ENCODE results near the gene ARL8A. TPM values are rescaled to one million over a fixed set of nuclear protein-coding genes. Genes with fewer than 3 reads are reported as not detected.

ARL8A gene
- total RNA-seq, 1 donor from 2014 or later = 38.5 TPM

DNA sequence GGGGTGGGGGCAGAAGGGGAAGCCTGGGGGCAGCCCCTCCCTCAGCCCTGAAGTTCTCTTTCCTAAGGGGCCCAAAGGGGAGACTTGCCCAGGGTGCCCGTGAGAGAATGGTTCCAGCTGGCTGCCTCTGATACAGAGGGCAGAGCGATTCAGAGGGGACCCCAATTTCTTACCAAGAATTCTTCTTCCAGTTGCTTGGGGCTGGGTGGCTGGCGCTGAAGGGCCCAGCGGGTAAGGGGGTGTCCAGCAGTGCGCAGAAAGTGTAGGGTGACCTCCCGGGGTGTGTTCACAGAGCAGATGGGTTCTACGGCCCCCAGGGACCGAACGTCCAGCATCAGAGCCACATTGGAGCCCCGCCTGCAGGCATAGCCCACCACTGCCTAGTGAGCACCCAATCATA lies 13.4 kb upstream of the ARL8A start:
- Histone ChIP-seq H3K27me3 (no peaks in the 10 kb centered on the region), H3K27ac (no peak overlapping the region), H3K9me3 (no peaks in the 10 kb centered on the region), H3K4me3 (no peak overlapping the region), H3K36me3 (no peaks in the 10 kb centered on the region), H3K4me1 (peaks cover 0 to 4% of the 10 kb centered on the region in 2 donors)
- TF ChIP-seq, protein P1, sequence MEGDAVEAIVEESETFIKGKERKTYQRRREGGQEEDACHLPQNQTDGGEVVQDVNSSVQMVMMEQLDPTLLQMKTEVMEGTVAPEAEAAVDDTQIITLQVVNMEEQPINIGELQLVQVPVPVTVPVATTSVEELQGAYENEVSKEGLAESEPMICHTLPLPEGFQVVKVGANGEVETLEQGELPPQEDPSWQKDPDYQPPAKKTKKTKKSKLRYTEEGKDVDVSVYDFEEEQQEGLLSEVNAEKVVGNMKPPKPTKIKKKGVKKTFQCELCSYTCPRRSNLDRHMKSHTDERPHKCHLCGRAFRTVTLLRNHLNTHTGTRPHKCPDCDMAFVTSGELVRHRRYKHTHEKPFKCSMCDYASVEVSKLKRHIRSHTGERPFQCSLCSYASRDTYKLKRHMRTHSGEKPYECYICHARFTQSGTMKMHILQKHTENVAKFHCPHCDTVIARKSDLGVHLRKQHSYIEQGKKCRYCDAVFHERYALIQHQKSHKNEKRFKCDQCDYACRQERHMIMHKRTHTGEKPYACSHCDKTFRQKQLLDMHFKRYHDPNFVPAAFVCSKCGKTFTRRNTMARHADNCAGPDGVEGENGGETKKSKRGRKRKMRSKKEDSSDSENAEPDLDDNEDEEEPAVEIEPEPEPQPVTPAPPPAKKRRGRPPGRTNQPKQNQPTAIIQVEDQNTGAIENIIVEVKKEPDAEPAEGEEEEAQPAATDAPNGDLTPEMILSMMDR (IDR thresholded peaks at IDR 0.05) = no peak
- DNase-seq (ENCODE audit: low spot score in 2 of 2) = no peak
- intact Hi-C loops (cut with DNase I) = no loop called here

DNA sequence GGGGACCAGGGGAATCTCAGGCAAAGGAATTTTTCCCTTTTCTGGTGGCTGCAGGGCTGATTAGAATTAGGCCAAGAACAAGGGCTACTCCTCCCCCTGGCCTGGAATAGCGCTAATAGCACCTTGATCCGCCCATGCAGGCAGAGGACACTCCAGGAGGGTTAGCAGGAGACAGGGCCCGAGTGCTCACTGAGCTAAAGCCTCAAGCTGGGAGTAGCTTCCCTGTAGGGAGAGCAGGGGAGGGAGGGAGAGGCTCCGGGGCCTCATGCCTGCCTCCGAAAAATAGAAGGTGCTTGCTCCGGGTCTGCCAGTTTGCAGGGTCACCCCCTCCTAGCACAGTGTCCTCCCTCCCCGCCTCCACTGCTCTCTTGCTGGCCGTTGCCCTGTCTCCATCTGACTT lies 12.1 kb upstream of the ARL8A start:
- intact Hi-C loops (cut with DNase I) = no loop called here
- H3K9me3 ChIP-seq = no peaks in the 10 kb centered on the region
- H3K36me3 ChIP-seq = no peaks in the 10 kb centered on the region
- no peak for DNase-seq (ENCODE audit: low spot score in 2 of 2)
- TF ChIP-seq, protein P1 (IDR thresholded peaks at IDR 0.05) = no peak
- H3K4me1 ChIP-seq = peaks cover 0 to 4% of the 10 kb centered on the region in 2 donors
- no peaks in the 10 kb centered on the region for H3K27me3 ChIP-seq
- H3K4me3 ChIP-seq = no peak overlapping the region
- no peak overlapping the region for H3K27ac ChIP-seq

DNA sequence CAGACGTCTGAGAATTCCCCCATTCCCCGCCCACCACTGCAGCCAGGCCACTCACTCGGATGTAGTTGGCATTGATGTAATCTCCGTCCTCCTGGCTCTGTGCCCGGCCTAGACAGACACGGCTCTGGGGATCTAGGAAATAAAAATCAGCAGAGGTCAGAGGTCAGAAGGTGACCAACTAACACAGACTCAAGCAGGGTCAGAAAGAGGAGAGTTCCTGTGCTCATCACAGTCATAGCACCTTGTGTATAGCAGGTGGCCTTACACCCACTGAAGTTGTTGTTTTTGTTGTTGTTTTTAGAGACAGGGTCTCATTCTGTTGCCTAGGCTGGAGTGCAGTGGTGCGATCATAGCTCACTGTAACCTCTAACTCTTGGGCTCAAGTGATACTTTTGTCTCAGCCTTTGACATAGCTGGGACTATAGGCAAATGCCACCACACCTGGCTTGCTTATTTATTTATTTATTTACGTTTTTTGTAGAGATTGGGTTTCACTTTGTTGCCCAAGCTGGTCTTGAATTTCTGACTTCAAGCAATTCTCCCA lies 11.0 kb upstream of the ARL8A start:
- Histone ChIP-seq H3K4me3 (no peak overlapping the region), H3K36me3 (no peaks in the 10 kb centered on the region), H3K27ac (no peak overlapping the region), H3K4me1 (peaks cover 0 to 4% of the 10 kb centered on the region in 2 donors), H3K9me3 (no peaks in the 10 kb centered on the region), H3K27me3 (no peaks in the 10 kb centered on the region)
- TF ChIP-seq, protein P1 (IDR thresholded peaks at IDR 0.05) = no peak
- no peak for DNase-seq (ENCODE audit: low spot score in 2 of 2)
- intact Hi-C loops (cut with DNase I) = no loop called here

DNA sequence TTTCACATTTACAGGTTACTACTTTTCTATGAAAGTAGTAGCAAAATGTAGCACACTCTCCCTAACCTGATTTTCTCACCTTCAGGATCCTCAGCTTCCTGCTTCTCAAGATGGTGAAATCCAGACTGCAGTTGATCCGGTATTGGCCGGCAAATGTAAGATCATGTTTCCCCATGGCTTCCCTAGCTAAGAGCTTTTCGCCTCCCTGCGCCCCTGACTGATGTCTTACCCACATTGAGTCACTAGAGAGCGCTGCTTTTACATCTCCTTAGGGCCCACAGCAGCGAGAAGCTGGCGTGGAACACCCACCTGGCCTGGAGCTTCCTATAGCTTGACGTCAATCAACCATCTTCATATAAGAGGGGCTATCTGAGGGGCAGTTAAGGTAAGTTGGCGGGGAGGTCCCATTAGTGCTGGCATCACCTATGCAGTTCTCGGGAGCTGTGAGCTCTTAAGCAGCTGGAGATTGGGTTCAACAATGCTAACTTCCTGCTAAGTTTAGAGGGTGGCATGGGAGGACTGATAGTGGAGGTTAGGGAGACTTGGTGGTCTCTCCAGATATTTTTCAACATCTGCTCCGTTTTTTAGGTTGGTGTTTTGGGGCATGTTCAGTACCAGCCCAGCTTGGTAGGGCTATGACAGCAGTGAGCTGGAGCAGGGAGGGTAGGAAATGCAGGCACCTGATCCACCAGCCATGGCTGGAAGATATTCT lies 10.4 kb upstream of the ARL8A start:
- intact Hi-C loops (cut with DNase I) = no loop called here
- H3K9me3 ChIP-seq = no peaks in the 10 kb centered on the region
- TF ChIP-seq, protein P1 (IDR thresholded peaks at IDR 0.05) = peak in 2 of 3 experiments; percentile 27 to 34
- H3K27me3 ChIP-seq = no peaks in the 10 kb centered on the region
- no peaks in the 10 kb centered on the region for H3K36me3 ChIP-seq
- no peak for DNase-seq (ENCODE audit: low spot score in 2 of 2)
- H3K27ac ChIP-seq = no peak overlapping the region
- no peak overlapping the region for H3K4me3 ChIP-seq
- peaks cover 0 to 4% of the 10 kb centered on the region in 2 donors for H3K4me1 ChIP-seq

DNA sequence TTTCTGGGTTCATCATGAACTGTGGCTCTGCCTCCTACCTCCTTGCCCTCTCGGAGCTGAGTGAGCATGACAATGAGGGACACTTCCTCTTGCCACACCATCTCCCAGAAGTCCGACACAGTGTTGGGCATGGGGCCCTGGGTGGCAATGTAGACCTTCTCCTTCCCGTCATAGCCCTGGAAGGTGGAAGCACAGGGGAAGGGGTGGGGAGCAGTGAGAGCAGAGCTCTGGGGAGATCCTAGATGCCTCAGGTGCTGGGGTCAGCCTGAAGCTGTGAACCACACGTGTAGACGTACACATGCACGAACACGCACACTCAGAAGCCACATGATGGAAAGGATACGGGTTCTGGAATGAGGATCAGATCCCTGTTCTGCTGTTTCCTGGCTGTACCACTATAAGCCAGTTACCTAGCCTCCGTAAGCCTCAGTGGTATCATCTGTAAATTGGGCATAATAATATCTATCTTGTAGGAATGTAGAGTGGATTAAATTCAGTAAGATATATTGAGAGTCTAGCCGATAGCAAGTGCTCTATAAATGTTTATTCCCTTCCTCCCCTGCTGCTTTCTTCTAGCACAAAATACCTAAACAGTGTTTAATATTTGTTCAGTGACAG lies 9.7 kb upstream of the ARL8A start:
- Histone ChIP-seq H3K27ac (no peak overlapping the region), H3K27me3 (no peaks in the 10 kb centered on the region), H3K9me3 (no peaks in the 10 kb centered on the region), H3K4me3 (no peak overlapping the region), H3K4me1 (peaks cover 0 to 4% of the 10 kb centered on the region in 2 donors), H3K36me3 (no peaks in the 10 kb centered on the region)
- intact Hi-C loops (cut with DNase I) = no loop called here
- DNase-seq (ENCODE audit: low spot score in 2 of 2) = no peak
- TF ChIP-seq, protein P1 (IDR thresholded peaks at IDR 0.05) = no peak
